Measurements from ENCODE around the gene PRKN. TPM values are rescaled to one million over a fixed set of nuclear protein-coding genes. Genes with fewer than 3 reads are reported as not detected.
A peak's percentile ranks its signal among the peaks of the same experiment; 100 is the strongest.

PRKN gene
- total and polyA plus RNA-seq, 2 experiments from 2014 or later: 11.7 to 28.1 TPM

- DNase-seq (ENCODE audit: low read depth in 1 of 2, low spot score in 1 of 2): peak; percentile 45 to 63
- Histone ChIP-seq H3K36me3 (no peaks in the 10 kb centered on the region), H3K27me3 (no peaks in the 10 kb centered on the region), H3K27ac (no peak overlapping the region), H3K4me3 (no peak overlapping the region), H3K4me1 (ENCODE audit: low read depth) (peaks cover 30% of the 10 kb centered on the region), H3K9me3 (ENCODE audit: low read depth) (no peaks in the 10 kb centered on the region)
- TF ChIP-seq, protein P1, sequence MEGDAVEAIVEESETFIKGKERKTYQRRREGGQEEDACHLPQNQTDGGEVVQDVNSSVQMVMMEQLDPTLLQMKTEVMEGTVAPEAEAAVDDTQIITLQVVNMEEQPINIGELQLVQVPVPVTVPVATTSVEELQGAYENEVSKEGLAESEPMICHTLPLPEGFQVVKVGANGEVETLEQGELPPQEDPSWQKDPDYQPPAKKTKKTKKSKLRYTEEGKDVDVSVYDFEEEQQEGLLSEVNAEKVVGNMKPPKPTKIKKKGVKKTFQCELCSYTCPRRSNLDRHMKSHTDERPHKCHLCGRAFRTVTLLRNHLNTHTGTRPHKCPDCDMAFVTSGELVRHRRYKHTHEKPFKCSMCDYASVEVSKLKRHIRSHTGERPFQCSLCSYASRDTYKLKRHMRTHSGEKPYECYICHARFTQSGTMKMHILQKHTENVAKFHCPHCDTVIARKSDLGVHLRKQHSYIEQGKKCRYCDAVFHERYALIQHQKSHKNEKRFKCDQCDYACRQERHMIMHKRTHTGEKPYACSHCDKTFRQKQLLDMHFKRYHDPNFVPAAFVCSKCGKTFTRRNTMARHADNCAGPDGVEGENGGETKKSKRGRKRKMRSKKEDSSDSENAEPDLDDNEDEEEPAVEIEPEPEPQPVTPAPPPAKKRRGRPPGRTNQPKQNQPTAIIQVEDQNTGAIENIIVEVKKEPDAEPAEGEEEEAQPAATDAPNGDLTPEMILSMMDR (IDR thresholded peaks at IDR 0.05; ENCODE audit: low read depth, low read length): no peak
Observed at GRCh38 chr6:162056745-162057144, 670.8 kb downstream of the PRKN start.

DNA sequence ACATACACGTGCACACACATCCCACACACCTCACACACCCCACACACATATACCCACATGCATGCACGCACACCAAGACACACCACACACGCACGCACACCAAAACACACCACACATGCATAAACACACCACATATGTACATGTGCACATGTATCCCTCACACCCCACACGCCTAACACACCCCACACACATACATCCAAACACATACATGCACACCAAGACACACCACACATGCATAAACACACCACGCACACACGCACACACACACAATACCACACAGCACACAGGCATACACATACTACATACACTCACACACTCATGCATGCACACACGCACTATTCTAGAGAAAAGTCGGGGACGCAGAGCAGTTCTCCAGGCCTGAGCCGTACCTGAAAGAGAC is 671.5 kb downstream of the PRKN start:
- DNase-seq (ENCODE audit: low read depth in 1 of 2, low spot score in 1 of 2): no peak
- Histone ChIP-seq H3K36me3 (no peaks in the 10 kb centered on the region), H3K27ac (no peak overlapping the region), H3K27me3 (no peaks in the 10 kb centered on the region), H3K9me3 (ENCODE audit: low read depth) (no peaks in the 10 kb centered on the region), H3K4me1 (ENCODE audit: low read depth) (peaks cover 23% of the 10 kb centered on the region), H3K4me3 (no peak overlapping the region)
- TF ChIP-seq, protein P1 (IDR thresholded peaks at IDR 0.05; ENCODE audit: low read depth, low read length): no peak

GRCh38 chr6:162055365-162055764 is 672.2 kb downstream of the PRKN start:
- Histone ChIP-seq H3K9me3 (ENCODE audit: low read depth) (no peaks in the 10 kb centered on the region), H3K36me3 (no peaks in the 10 kb centered on the region), H3K4me1 (ENCODE audit: low read depth) (peaks cover 16% of the 10 kb centered on the region), H3K27me3 (no peaks in the 10 kb centered on the region), H3K27ac (no peak overlapping the region), H3K4me3 (no peak overlapping the region)
- DNase-seq (ENCODE audit: low read depth in 1 of 2, low spot score in 1 of 2): no peak
- TF ChIP-seq, protein P1 (IDR thresholded peaks at IDR 0.05; ENCODE audit: low read depth, low read length): no peak

- no peak overlapping the region for H3K27ac ChIP-seq
- no peak overlapping the region for H3K4me3 ChIP-seq
- H3K27me3 ChIP-seq: no peaks in the 10 kb centered on the region
- DNase-seq (ENCODE audit: low read depth in 1 of 2, low spot score in 1 of 2): no peak
- TF ChIP-seq, protein P1 (IDR thresholded peaks at IDR 0.05; ENCODE audit: low read depth, low read length): no peak
- H3K36me3 ChIP-seq: no peaks in the 10 kb centered on the region
- H3K4me1 ChIP-seq (ENCODE audit: low read depth): peaks cover 18% of the 10 kb centered on the region
- H3K9me3 ChIP-seq (ENCODE audit: low read depth): no peaks in the 10 kb centered on the region
Observed at GRCh38 chr6:162053084-162053483, 674.5 kb downstream of the PRKN start.

- TF ChIP-seq, protein P1 (IDR thresholded peaks at IDR 0.05; ENCODE audit: low read depth, low read length): no peak
- Histone ChIP-seq H3K27me3 (no peaks in the 10 kb centered on the region), H3K4me3 (no peak overlapping the region), H3K36me3 (no peaks in the 10 kb centered on the region), H3K27ac (no peak overlapping the region), H3K9me3 (ENCODE audit: low read depth) (no peaks in the 10 kb centered on the region), H3K4me1 (ENCODE audit: low read depth) (peaks cover 4% of the 10 kb centered on the region)
- no peak for DNase-seq (ENCODE audit: low read depth in 1 of 2, low spot score in 1 of 2)
Observed at GRCh38 chr6:162050579-162050978, 677.0 kb downstream of the PRKN start.

DNA sequence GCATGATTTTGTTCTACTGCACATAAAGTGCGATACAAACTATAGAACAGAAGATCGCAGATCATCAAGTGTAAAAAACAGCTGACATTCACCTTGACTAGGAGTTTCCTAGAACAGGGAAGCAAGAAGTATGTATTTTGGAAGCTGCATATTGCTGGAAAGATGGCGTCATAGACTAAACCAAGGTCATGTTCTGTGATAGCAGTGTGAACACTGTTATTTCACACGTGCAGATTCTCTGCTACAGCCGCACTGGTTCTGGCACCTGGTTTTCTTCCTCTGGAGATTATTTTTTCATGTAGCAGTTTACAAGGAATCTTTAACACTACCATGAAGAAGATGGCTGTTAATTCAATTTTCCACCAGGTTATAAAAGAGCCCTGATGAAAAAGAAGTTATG is 681.2 kb downstream of the PRKN start:
- H3K4me1 ChIP-seq (ENCODE audit: low read depth): peaks cover 4% of the 10 kb centered on the region
- DNase-seq (ENCODE audit: low read depth in 1 of 2, low spot score in 1 of 2): no peak
- no peaks in the 10 kb centered on the region for H3K9me3 ChIP-seq (ENCODE audit: low read depth)
- TF ChIP-seq, protein P1 (IDR thresholded peaks at IDR 0.05; ENCODE audit: low read depth, low read length): no peak
- no peaks in the 10 kb centered on the region for H3K36me3 ChIP-seq
- H3K27ac ChIP-seq: no peak overlapping the region
- no peak overlapping the region for H3K4me3 ChIP-seq
- no peaks in the 10 kb centered on the region for H3K27me3 ChIP-seq
